Non-pigmented ciliary epithelial cell (primary cell): ENCODE measurements around the gene RNF39.

Experiments used
- DNase-seq: peaks from one replicate; pipeline ENCODE4 v3.0.0-alpha.2; 2010; ENCODE audit warnings: low read depth

Gene RNF39

DNA sequence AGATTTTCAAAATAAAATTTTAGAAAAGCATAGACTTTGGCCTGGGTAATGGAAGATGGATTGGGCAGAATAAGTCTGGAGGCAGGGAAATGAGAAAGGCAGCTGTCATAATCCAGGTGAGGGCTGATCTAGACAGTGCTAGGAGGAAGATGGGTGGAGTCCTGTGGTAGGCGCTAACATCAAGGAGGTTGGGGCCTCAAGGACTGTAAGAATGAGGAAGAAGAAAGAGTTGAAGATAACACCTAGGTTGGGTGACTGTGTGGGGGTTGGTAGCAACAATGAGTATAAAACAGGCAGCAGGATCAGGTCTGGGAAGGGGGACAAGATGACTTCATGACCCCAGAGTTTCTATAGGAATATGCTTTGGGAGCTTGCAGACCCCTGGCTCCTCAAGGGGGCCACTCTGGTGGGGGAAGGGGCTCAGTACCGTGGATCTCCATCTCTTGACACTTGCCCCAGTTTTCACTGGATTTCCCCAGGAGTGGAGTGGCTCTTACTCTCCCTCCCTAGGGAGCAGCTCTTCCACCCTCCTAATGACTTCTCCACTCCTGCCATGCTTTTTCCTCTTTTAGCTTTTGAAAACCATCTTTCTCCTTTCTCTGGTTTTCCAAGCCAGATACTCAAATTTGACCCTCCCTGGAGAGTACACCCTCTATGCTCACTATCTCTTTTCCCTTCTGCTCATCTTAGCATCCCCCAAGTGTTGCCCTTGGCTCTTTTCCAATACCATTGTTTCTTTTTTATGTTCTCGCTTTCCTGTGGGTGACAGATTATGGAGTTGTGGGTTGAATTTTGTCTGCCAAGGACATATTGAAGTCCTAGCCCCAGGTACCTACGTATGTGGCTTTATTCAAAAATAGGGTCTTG is 22.6 kb upstream of the RNF39 start:
- DNase-seq, result no peak

DNA sequence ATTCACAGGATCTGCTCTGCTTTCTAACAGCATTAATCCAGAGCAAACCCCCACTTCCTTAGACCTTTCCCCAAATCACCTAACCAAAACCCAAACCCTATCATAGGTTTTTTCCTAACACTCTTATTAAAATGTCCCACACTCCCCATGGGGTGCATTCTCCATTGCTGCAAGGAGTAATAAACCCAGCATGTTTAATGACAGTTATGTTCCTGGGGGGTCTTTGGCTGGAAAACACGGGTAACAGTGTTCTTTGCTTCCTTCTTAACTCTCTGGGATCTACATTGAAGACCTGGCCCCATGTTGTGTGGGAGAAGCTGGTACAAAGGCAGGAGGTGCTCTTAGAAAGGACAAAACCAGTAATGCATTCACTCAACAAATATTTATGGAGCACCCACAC is 21.3 kb upstream of the RNF39 start:
- DNase-seq, result no peak

- DNase-seq, result no peak
Observed at GRCh38 chr6:30093951-30094661, 18.5 kb upstream of the RNF39 start.

GRCh38 chr6:30092852-30093543 is 17.4 kb upstream of the RNF39 start:
- DNase-seq, result no peak

DNA sequence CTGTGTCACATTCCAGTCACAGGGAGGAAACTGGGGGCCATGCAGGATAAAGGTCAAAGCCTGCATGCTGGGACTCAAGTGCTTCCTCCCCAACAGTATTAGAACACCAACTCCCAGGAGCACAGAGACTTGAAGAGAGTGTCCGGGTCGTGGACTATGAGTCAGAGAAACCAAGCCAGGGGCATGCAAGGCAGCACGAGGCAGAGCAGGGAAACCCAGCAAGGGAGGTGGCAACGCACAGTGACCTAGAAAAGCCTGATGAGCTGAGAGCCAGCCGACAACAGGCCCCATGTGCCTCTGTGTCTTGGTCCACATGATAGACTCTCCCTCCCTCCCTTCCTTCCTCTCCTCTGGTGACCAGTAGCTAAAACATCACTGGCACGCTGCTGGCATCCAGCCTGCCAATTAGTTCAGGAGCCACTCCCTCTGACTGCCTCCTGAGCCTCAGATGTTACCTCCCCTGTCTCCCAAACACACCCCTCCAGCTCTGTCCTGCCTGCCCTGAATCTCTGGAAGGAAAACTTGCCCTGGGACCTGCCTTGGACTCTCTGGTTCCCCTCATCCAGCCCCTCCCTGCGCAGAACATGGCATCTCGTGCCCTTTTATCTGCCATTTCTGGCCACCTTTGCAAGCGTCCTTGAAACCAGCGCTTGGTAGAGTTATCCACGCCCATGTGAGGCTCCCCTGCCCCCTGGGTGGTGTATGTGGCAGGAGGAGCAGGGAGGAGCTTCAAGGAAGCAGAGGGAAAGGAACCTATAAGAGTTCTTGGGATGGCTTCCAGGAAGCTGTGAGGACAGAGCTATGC is 16.2 kb upstream of the RNF39 start:
- DNase-seq, result no peak

GRCh38 chr6:30087876-30088275 is 12.3 kb upstream of the RNF39 start:
- no peak for DNase-seq

GRCh38 chr6:30077218-30077617 is 1.6 kb upstream of the RNF39 start:
- DNase-seq, result no peak

DNA sequence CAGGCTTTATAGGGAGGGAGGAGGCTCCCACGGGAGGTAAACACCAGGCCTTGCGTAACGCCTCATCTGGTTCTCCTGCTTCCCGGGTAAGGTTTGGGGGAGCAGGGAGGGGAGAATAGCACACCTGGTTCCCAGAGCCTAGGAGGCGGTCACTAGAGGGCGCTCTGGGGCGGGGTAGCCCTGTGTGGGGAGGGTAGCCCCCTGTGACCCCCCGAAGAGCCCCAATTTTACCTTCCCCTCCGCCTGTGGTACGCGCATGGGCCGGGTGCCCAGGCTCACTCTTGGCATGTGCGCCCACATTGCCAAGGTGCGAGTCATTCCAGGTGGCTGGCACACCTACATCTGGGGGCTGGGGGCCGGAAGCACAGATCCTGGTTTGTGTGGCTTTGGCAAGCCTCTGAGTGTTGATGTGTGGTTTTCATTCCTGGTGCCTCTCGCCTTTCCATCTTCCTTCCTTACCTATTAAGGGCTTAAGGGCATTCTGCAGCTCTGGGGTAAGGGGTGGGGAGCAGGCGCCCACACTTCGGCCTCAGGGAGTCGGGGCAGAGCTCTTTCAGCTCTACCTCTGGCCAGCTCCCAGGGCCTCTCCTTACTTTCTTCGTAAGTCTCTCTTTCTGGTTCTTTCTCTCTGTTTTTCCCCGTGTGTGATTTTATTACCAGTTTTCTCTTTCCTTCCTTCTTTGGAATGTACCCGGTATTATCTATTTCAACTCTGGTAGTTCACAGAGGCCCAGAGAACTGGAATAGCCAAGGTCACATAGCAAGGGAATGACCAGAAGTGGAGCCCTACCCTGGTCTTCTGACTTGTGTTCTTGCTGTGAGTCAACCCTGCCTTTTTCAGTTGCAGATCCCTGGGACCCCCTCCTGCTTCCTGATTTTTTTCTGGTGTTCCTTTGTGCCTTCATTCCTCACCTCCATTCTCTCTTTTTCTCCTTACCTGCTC is 492 bp upstream of the RNF39 start:
- DNase-seq, result no peak

DNA sequence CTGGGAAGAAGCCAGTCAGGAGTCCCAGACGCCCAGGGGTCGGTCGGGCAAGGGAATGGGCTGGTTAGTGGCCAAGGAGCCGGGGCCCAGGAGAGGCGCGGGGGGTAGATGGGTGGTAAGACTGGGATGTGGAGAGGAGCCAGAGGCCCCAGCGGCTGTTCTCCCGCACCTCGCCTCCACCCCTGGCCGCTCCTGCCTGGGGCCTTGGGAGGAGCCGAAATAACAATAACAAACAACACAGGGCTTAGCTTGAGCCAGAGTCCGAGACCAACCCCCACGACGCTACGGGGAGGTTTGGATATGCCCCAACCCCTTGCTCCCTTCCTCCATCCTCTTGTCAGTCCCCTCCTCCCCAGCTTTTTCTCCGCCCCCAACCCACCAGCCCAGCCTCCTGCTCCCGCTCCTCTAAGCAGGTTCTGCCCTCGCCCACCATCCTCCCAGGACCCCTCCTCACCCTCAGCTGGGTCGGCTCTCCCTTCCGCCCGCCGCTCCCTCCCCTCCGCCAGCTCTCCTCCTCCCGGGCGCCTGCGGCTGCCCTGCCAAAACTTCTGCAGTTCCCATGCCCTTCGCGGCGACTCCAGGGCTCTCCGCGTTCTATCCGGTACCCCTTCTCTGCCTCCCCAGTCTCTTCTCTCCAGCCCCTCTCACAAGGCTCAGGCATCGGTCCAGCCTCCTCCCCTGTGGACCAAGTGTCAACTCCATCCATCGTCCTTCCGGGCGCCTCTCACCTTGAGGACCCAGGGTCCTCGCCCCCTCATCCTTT is 1.1 kb downstream of the RNF39 start:
- DNase-seq, result no peak

DNA sequence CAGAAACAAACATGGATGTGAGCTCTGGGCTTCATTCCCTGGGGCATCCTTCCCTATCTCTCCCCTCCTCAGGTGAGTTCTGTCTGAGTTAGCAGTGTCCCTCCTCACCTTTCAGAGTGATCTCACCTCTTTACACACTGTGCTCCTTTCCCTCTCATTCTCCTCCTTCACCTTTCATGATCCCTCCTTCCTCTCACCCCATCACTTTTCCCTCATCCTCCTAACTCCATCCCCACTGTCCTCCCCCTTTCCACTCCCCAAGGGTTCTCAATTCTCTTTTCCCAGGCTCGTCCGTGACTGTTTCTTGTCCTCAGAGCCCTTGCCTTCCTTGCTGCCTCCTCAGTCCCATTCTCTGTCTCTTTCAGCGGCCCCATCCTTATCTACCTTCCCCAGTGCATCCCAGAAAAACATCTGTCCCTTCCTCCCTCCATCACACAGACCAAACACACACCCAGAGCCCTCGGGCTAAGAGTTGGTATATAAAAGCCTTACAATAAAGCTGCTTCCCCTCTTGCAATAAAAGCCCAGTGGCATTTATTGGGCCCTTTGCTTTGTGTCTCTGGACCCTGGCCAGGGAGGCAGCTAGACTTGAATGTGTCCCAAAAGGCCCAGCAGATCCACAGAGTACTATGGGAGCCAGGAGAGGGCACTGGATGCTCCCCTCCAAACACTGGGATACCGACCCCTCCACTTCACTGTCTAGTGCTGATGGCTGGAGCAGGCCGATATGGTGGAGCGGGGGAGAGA is 1.9 kb downstream of the RNF39 start:
- no peak for DNase-seq

DNA sequence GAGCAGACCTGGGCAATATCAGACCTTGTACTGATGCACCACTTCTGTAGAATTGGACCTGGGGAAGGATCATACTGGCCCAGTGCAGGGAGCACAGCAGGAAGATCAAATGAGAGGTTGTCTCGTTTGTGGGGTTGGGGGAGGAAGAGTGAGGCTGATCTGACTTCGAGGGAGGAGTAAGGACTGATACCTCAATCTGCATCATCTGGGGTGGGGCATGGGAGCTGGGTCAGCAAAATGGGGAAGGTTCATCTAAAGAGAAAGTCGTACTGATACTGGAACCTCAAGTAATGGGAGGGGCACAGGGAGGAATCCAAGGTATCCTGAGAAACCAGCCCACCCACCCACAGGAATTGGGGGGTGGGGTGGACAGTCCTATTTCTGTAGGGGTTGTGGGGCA is 3.7 kb downstream of the RNF39 start:
- DNase-seq, result no peak

DNA sequence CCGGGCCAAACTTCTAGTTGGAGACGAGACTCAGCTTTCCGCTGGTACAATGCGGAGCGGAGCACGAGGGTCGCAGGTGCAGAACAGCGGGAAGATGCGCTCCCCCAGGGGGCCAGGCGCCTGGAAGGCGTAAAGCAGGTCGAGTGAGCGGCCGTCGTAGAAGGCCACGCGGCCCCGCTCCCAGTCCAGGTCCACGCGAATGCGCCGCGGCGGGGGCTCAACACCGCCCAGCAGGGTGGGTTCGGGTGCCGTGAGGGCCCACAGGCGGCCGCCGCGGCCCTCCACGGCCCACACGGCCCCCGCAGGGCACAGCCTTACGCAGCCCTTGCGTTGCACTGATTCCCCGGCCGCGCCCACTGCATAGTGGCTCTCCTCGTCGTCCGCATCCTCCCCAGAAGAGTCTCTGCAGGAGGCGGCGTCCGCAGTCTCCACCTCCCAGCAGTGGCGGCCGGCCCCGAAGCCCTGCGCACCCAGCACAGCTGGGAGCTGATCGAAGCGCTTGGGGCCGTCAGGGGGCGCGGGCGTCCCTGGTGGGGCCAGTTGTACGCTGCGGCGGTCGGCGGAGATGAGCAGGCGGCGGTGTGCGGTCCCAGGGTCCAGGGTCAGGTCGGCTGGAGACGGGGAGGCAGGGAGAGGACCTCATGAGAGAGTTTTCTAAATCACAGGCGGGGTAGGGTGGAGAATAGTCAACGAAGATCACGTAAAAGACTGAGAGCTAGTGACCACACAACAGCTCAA is 4.3 kb downstream of the RNF39 start:
- DNase-seq, result no peak

DNA sequence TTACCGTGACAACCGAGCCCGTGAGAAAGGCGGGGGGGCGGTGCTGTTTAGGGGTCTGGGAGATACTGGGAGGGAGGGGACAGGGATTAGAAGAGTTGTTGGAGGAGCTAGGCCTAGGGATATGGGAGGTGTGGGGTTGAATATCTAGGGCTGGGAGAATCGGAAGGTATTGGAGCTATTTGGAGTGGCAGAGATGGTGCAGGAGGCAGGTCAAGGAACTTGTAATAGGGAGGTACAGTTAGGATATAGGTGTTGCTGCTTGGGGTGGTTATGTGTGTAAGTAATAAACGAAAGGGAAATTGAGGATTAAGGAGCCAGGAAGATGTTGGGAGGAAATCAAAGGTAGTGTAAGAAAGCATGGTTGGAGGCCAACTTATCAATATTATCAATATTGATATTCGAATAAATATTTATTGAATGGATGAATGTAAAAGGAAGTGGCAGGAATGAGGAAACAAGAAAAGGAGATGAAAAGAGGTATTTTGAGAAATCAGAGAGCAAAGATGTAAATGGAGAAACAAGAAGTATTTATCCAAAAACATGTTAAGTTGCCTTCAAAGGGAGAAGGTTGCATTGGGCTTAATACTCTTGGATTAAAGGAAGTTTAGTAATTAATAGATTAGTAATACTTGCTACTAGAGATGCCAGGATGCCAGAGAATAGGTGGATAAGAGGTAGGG is 8.0 kb downstream of the RNF39 start:
- DNase-seq, result no peak

DNA sequence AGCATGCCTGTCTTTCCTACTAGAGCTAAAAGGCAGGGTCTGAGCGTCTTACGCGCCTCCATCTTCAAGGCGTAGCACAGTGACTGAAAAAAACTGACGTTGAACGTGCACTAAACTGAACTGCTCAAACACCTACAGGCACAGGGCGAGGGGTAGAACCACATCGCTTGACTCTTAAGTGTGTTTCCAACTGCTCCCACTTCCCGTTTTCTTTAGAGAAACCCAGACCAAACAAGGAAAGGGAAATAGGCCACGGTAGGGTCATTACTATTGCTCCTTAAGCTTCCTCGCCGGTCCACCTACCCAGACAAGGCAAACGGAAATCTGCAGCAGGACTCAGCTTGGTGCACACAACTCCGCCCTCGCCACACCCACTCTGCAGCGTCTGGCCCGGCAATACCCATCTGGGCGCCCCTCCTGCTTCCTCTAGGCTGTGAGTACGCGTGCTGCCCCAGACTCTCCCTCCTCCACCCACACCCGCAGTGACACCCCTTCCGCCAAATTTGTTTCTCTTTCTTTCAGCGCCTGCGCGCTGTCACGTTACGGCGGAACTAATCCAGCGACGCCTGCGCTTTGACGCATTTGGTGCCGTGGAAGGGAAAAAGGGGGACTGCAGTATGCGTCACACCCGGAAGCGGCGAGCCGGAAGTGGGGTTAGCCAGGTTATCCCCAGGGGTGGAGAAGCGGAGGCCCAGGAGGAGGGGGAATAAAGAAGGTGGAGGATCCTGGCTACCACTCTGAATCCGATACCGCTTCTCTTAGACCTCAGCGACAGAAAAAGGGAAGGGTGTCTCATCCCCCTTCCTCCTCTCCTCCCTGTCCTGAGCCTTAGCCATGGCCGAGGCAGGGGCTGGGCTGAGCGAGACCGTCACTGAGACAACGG is 8.8 kb downstream of the RNF39 start, which contains the start of gene PPP1R11:
PPP1R11 (plus strand) TSS at position 622 of the 883 bp plus-strand sequence; CDS start at position 835, 213 bp downstream.
- peak; percentile 97 for DNase-seq

DNA sequence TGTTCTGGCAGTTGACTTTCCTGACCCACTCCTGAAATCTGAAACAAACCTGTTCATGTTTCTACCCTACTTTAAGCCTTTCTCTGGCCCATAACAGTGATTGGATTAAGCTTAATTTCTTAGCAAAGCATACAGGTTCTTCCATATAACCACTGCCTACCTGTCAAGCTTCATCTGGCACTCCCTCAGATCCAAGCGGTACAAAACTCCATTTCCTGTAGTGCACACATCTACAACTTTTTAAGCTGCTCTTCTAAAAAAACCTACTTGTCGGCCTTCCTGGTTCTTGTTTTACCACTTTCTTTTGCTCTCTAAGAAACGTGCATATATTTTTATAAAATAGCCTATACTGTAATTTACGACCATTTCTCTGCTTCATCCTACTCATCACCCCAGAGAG is 9.5 kb downstream of the RNF39 start:
- DNase-seq, result no peak

- DNase-seq, result no peak
Observed at GRCh38 chr6:30063315-30063714, 12.3 kb downstream of the RNF39 start.
